Measurements from ENCODE around the gene FSTL5.

Gene FSTL5

GRCh38 chr4:162101337-162101736, 62.5 kb downstream of the FSTL5 start:
- TF ChIP-seq TSHZ2 (CRISPR knock-in tag; IDR thresholded peaks at IDR 0.05), result no peak
- TF ChIP-seq ZFP3 (CRISPR knock-in tag; IDR thresholded peaks at IDR 0.05), result no peak
- no peak for TF ChIP-seq TCF4 (CRISPR knock-in tag; IDR thresholded peaks at IDR 0.05; ENCODE audit: borderline replicate concordance)
- no peak for TF ChIP-seq ZFP30 (CRISPR knock-in tag; IDR thresholded peaks at IDR 0.05)
- no peak for TF ChIP-seq OSR1 (CRISPR knock-in tag; IDR thresholded peaks at IDR 0.05)
- TF ChIP-seq ZC3H10 (CRISPR knock-in tag; IDR thresholded peaks at IDR 0.05), result no peak
- no peak for TF ChIP-seq CSDC2 (CRISPR knock-in tag; IDR thresholded peaks at IDR 0.05)
- no peak for TF ChIP-seq ZNF565 (CRISPR knock-in tag; conservative IDR thresholded peaks at IDR 0.05; ENCODE audit: low read depth)
- no peak for TF ChIP-seq ESRRG (CRISPR knock-in tag; IDR thresholded peaks at IDR 0.05)
- no peak for TF ChIP-seq ZNF70 (CRISPR knock-in tag; IDR thresholded peaks at IDR 0.05)
- no peak for TF ChIP-seq GLIS3 (CRISPR knock-in tag; IDR thresholded peaks at IDR 0.05)
- no peak for TF ChIP-seq BACH2 (CRISPR knock-in tag; IDR thresholded peaks at IDR 0.05; ENCODE audit: borderline replicate concordance)
- no peak for TF ChIP-seq ZNF8 (CRISPR knock-in tag; IDR thresholded peaks at IDR 0.05)
- TF ChIP-seq POU6F1 (CRISPR knock-in tag; IDR thresholded peaks at IDR 0.05; ENCODE audit: borderline replicate concordance, low read depth), result no peak
- TF ChIP-seq ISL1 (CRISPR knock-in tag; IDR thresholded peaks at IDR 0.05), result no peak

DNA sequence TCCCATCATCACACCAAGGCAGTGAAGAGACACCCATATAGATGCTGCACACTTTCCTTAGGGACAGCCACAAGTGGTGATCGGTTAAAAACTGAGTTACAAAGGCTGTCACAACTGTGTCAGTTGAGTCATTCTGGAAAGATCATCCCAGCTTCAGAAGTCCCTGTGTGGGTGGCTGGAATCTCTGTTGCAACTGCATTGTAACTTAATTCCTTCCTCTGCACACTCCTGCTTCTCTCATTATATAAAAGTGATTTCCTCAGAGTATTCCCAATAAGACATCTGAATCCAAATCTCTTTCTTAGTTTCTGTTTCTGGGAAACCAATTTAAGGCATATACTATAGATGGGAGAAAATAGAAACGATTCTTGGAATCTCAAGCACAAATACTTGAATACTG, 88.1 kb downstream of the FSTL5 start:
- ATAC-seq, result no peak

More at GRCh38 chr4:162101337-162101736, 62.5 kb downstream of the FSTL5 start:
- peak; percentile 75 for ATAC-seq

GRCh38 chr4:162061214-162061613, 102.6 kb downstream of the FSTL5 start:
- ATAC-seq, result peak; percentile 63
- no peak for TF ChIP-seq BACH2 (CRISPR knock-in tag; IDR thresholded peaks at IDR 0.05; ENCODE audit: borderline replicate concordance)
- no peak for TF ChIP-seq GLIS3 (CRISPR knock-in tag; IDR thresholded peaks at IDR 0.05)
- no peak for TF ChIP-seq ISL1 (CRISPR knock-in tag; IDR thresholded peaks at IDR 0.05)
- TF ChIP-seq OSR1 (CRISPR knock-in tag; IDR thresholded peaks at IDR 0.05), result no peak
- no peak for TF ChIP-seq ZNF8 (CRISPR knock-in tag; IDR thresholded peaks at IDR 0.05)
- no peak for TF ChIP-seq RARB (CRISPR knock-in tag; IDR thresholded peaks at IDR 0.05)
- no peak for TF ChIP-seq ZNF70 (CRISPR knock-in tag; IDR thresholded peaks at IDR 0.05)
- no peak for TF ChIP-seq ESRRG (CRISPR knock-in tag; IDR thresholded peaks at IDR 0.05)
- no peak for TF ChIP-seq TOX (CRISPR knock-in tag; IDR thresholded peaks at IDR 0.05; ENCODE audit: borderline replicate concordance)

More for the DNA sequence above, 88.1 kb downstream of the FSTL5 start:
- TF ChIP-seq TCF4 (CRISPR knock-in tag; IDR thresholded peaks at IDR 0.05; ENCODE audit: borderline replicate concordance), result no peak
- TF ChIP-seq, protein P1, sequence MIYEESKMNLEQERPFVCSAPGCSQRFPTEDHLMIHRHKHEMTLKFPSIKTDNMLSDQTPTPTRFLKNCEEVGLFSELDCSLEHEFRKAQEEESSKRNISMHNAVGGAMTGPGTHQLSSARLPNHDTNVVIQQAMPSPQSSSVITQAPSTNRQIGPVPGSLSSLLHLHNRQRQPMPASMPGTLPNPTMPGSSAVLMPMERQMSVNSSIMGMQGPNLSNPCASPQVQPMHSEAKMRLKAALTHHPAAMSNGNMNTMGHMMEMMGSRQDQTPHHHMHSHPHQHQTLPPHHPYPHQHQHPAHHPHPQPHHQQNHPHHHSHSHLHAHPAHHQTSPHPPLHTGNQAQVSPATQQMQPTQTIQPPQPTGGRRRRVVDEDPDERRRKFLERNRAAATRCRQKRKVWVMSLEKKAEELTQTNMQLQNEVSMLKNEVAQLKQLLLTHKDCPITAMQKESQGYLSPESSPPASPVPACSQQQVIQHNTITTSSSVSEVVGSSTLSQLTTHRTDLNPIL (CRISPR knock-in tag; IDR thresholded peaks at IDR 0.05; ENCODE audit: low read depth), result no peak
- TF ChIP-seq PPARA (CRISPR knock-in tag; IDR thresholded peaks at IDR 0.05; ENCODE audit: borderline replicate concordance), result no peak
- no peak for TF ChIP-seq TOX (CRISPR knock-in tag; IDR thresholded peaks at IDR 0.05; ENCODE audit: borderline replicate concordance)
- no peak for TF ChIP-seq ZNF70 (CRISPR knock-in tag; IDR thresholded peaks at IDR 0.05)
- no peak for TF ChIP-seq ISL1 (CRISPR knock-in tag; IDR thresholded peaks at IDR 0.05)
- TF ChIP-seq, protein P2, sequence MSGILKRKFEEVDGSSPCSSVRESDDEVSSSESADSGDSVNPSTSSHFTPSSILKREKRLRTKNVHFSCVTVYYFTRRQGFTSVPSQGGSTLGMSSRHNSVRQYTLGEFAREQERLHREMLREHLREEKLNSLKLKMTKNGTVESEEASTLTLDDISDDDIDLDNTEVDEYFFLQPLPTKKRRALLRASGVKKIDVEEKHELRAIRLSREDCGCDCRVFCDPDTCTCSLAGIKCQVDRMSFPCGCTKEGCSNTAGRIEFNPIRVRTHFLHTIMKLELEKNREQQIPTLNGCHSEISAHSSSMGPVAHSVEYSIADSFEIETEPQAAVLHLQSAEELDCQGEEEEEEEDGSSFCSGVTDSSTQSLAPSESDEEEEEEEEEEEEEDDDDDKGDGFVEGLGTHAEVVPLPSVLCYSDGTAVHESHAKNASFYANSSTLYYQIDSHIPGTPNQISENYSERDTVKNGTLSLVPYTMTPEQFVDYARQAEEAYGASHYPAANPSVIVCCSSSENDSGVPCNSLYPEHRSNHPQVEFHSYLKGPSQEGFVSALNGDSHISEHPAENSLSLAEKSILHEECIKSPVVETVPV (CRISPR knock-in tag; IDR thresholded peaks at IDR 0.05), result no peak
- no peak for TF ChIP-seq ZFP30 (CRISPR knock-in tag; IDR thresholded peaks at IDR 0.05)
- TF ChIP-seq OSR1 (CRISPR knock-in tag; IDR thresholded peaks at IDR 0.05), result no peak
- TF ChIP-seq ZNF565 (CRISPR knock-in tag; conservative IDR thresholded peaks at IDR 0.05; ENCODE audit: low read depth), result no peak
- no peak for TF ChIP-seq RARB (CRISPR knock-in tag; IDR thresholded peaks at IDR 0.05)

- ATAC-seq, result no peak
- TF ChIP-seq RARB (CRISPR knock-in tag; IDR thresholded peaks at IDR 0.05) (no peak), ARNTL (CRISPR knock-in tag; IDR thresholded peaks at IDR 0.05; ENCODE audit: borderline replicate concordance, low read depth) (no peak), BACH2 (CRISPR knock-in tag; IDR thresholded peaks at IDR 0.05; ENCODE audit: borderline replicate concordance) (no peak), SNAI2 (CRISPR knock-in tag; IDR thresholded peaks at IDR 0.05) (no peak), ZNF70 (CRISPR knock-in tag; IDR thresholded peaks at IDR 0.05) (no peak), GLIS3 (CRISPR knock-in tag; IDR thresholded peaks at IDR 0.05) (no peak), PPARA (CRISPR knock-in tag; IDR thresholded peaks at IDR 0.05; ENCODE audit: borderline replicate concordance) (no peak), CSDC2 (CRISPR knock-in tag; IDR thresholded peaks at IDR 0.05) (no peak), ESRRG (CRISPR knock-in tag; IDR thresholded peaks at IDR 0.05) (no peak), ZNF8 (CRISPR knock-in tag; IDR thresholded peaks at IDR 0.05) (no peak), ZNF565 (CRISPR knock-in tag; conservative IDR thresholded peaks at IDR 0.05; ENCODE audit: low read depth) (no peak), OSR1 (CRISPR knock-in tag; IDR thresholded peaks at IDR 0.05) (no peak)
- TF ChIP-seq, protein P2 (CRISPR knock-in tag; IDR thresholded peaks at IDR 0.05), result no peak
- TF ChIP-seq, protein P1 (CRISPR knock-in tag; IDR thresholded peaks at IDR 0.05; ENCODE audit: low read depth), result no peak
Measured at GRCh38 chr4:162059656-162060055, 104.1 kb downstream of the FSTL5 start.

All from SK-N-SH treated with all-trans-retinoic acid at 6 μM for 48 hours (cell line).